ENCODE measurements around the gene TBKBP1. TPM values are rescaled to one million over a fixed set of nuclear protein-coding genes. Genes with fewer than 3 reads are reported as not detected.

The TBKBP1 gene
- total RNA-seq, 1 donor from 2014 or later: 3.0 TPM

GRCh38 chr17:47731396-47731795 lies 37.4 kb downstream of the TBKBP1 start:
- Histone ChIP-seq H4K20me1 (ENCODE audit: low read depth) (peaks cover 12% of the 10 kb centered on the region), H3K4me3 (no peak overlapping the region), H3K36me3 (no peaks in the 10 kb centered on the region), H3K9ac (no peak overlapping the region), H3K79me2 (ENCODE audit: low read depth) (no peaks in the 10 kb centered on the region), H3K27me3 (peaks cover 74% of the 10 kb centered on the region), H3F3A (ENCODE audit: low read depth) (no peaks in the 10 kb centered on the region), H3K4me2 (no peak overlapping the region), H3K27ac (no peak overlapping the region), H2AFZ (replicated peaks) (no peak overlapping the region), H3K9me3 (ENCODE audit: low read depth) (no peaks in the 10 kb centered on the region), H3K4me1 (peaks cover 6% of the 10 kb centered on the region)
- peaks cover 51% of the 10 kb centered on the region for H3K27me3 Mint-ChIP-seq (ENCODE audit: insufficient read depth, low read depth)
- H3K4me3 Mint-ChIP-seq: peak overlapping the region; percentile 41
- H3K27ac Mint-ChIP-seq: no peak overlapping the region
- peaks cover 3% of the 10 kb centered on the region for H3K9me3 Mint-ChIP-seq
- no peaks in the 10 kb centered on the region for H3K36me3 Mint-ChIP-seq
- peaks cover 12% of the 10 kb centered on the region for H3K4me1 Mint-ChIP-seq
- DNase-seq (ENCODE audit: low spot score): no peak
- TF ChIP-seq CTCF (IDR thresholded peaks at IDR 0.05): no peak
- no peak for TF ChIP-seq EZH2 (IDR thresholded peaks at IDR 0.05)
- no peak for TF ChIP-seq EZH2phosphoT487 (IDR thresholded peaks at IDR 0.05)

DNA sequence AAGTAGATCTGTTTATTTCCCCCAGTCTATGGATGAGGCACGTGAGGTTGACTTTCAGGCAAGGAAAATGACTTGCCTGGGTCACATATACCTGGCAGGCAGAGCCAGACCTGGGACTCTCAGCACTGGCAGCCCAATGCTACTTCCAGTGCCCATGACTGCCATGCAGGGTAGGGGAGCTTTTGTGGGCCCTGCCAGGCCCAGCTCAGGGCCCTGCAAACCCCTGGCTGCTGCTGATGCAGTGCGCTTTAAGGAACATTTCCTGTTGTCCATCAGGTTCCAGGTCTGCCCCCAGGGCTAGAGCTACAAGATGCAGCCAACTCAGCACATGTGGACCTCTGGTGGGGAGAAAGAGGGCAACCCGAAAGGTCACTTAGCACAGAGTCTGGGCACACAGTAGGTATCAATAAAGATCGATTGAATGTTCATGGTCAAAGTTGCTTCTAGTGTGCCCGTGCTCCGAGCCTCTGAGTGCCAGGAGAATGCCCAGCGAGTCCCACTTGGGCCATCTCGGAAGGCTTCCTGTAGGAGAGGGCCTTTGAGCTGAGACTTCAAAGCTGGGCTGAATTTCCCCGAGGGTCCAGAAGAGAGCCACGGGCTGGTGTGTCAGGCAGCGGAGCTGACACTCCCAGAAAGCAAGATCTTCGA lies 38.6 kb downstream of the TBKBP1 start:
- H2AFZ ChIP-seq (replicated peaks): no peak overlapping the region
- H3K27ac ChIP-seq: no peak overlapping the region
- no peaks in the 10 kb centered on the region for H3K79me2 ChIP-seq (ENCODE audit: low read depth)
- no peak for TF ChIP-seq EZH2phosphoT487 (IDR thresholded peaks at IDR 0.05)
- no peak for TF ChIP-seq EZH2 (IDR thresholded peaks at IDR 0.05)
- no peak for TF ChIP-seq CTCF (IDR thresholded peaks at IDR 0.05)
- H3K9me3 Mint-ChIP-seq: peaks cover 3% of the 10 kb centered on the region
- H3K4me3 ChIP-seq: peak overlapping the region; percentile 66
- peaks cover 9% of the 10 kb centered on the region for H3K4me1 Mint-ChIP-seq
- no peaks in the 10 kb centered on the region for H3K36me3 Mint-ChIP-seq
- H3K27me3 ChIP-seq: peaks cover 85% of the 10 kb centered on the region
- peaks cover 59% of the 10 kb centered on the region for H3K27me3 Mint-ChIP-seq (ENCODE audit: insufficient read depth, low read depth)
- H3K4me1 ChIP-seq: peaks cover 5% of the 10 kb centered on the region
- H3K36me3 ChIP-seq: no peaks in the 10 kb centered on the region
- peaks cover 12% of the 10 kb centered on the region for H4K20me1 ChIP-seq (ENCODE audit: low read depth)
- DNase-seq (ENCODE audit: low spot score): no peak
- H3K27ac Mint-ChIP-seq: no peak overlapping the region
- H3K9ac ChIP-seq: no peak overlapping the region
- no peaks in the 10 kb centered on the region for H3K9me3 ChIP-seq (ENCODE audit: low read depth)
- H3K4me3 Mint-ChIP-seq: peak overlapping the region; percentile 81
- peak overlapping the region; percentile 96 for H3K4me2 ChIP-seq
- no peaks in the 10 kb centered on the region for H3F3A ChIP-seq (ENCODE audit: low read depth)

- Histone ChIP-seq H3K9me3 (ENCODE audit: low read depth) (no peaks in the 10 kb centered on the region), H3K79me2 (ENCODE audit: low read depth) (no peaks in the 10 kb centered on the region), H3K4me1 (peaks cover 5% of the 10 kb centered on the region), H2AFZ (replicated peaks) (peak within 1 kb of the TSS; percentile 89), H3K27ac (no peak within 1 kb of the TSS), H3K36me3 (no peaks in the 10 kb centered on the region), H3K4me3 (peak within 1 kb of the TSS; percentile 66), H4K20me1 (ENCODE audit: low read depth) (peaks cover 12% of the 10 kb centered on the region), H3F3A (ENCODE audit: low read depth) (no peaks in the 10 kb centered on the region), H3K9ac (no peak within 1 kb of the TSS), H3K27me3 (peaks cover 85% of the 10 kb centered on the region), H3K4me2 (peak within 1 kb of the TSS; percentile 96)
- TF ChIP-seq EZH2phosphoT487 (IDR thresholded peaks at IDR 0.05) (peak; percentile 92), CTCF (IDR thresholded peaks at IDR 0.05) (peak; percentile 53), EZH2 (IDR thresholded peaks at IDR 0.05) (peak; percentile 96)
- peaks cover 3% of the 10 kb centered on the region for H3K9me3 Mint-ChIP-seq
- H3K27me3 Mint-ChIP-seq (ENCODE audit: insufficient read depth, low read depth): peaks cover 59% of the 10 kb centered on the region
- H3K4me3 Mint-ChIP-seq: peak within 1 kb of the TSS; percentile 84
- H3K36me3 Mint-ChIP-seq: no peaks in the 10 kb centered on the region
- no peak within 1 kb of the TSS for H3K27ac Mint-ChIP-seq
- peak; percentile 95 for DNase-seq (ENCODE audit: low spot score)
- H3K4me1 Mint-ChIP-seq: peaks cover 9% of the 10 kb centered on the region
Measured at GRCh38 chr17:47733047-47733673, 39.2 kb downstream of the TBKBP1 start, which contains the start of gene TBX21. Gene TBX21 (plus strand): TSS chr17:47733236. CDS start chr17:47733455, 219 bp downstream.

Measured in neural progenitor cell (in vitro differentiated cells).